HEK293 (cell line): ENCODE data around the gene TRAPPC2L.

Experiments used
- CTCF ChIA-PET: fragments of 350-600 bp; formaldehyde crosslinking; extraction: SDS; loops from one replicate; lab custom pipeline; 2021; ENCODE audit warnings: antibody characterized with exemption; lab: Yijun Ruan, JAX
- POLR2A ChIA-PET: fragments of 300-600 bp; formaldehyde crosslinking; extraction: SDS; loops from one replicate; lab custom pipeline; 2020; ENCODE audit warnings: antibody characterized with exemption, inconsistent platforms; lab: Yijun Ruan, JAX
- H3K27ac ChIP-seq: fragments of 200-500 bp; sonication (Bioruptor generic); 2 replicates; pipeline ENCODE4 v1.5.1; 2014; ENCODE audit warnings: low read depth, low read length, control low read depth, inconsistent platforms; ENCODE audit errors: extremely low read depth
- H3K36me3 ChIP-seq, 2 experiments: fragments of 200-500 bp in 1 of 2; sonication (Bioruptor generic) in 1 of 2; 1 replicate in 1 of 2; 2 replicates in 1 of 2; pipeline ENCODE4 v1.5.1; 2014 to 2017; ENCODE audit warnings: inconsistent platforms in 2 of 2, low read length in 2 of 2; ENCODE audit not compliant: control insufficient read depth in 2 of 2, insufficient read depth in 1 of 2
- H3K4me1 ChIP-seq: fragments of 200-500 bp; sonication (Bioruptor generic); 2 replicates; pipeline ENCODE4 v1.5.1; 2014; ENCODE audit warnings: mild to moderate bottlenecking, low read length, inconsistent platforms; ENCODE audit not compliant: control insufficient read depth, insufficient read depth
- H3K4me3 ChIP-seq: 2 replicates; pipeline ENCODE4 v1.5.1; 2011; ENCODE audit warnings: low read depth, mild to moderate bottlenecking, control low read depth, low read length, moderate library complexity
- H3K9me3 ChIP-seq: fragments of 200-500 bp; sonication (Bioruptor generic); 2 replicates; pipeline ENCODE4 v1.5.1; 2014; ENCODE audit warnings: low read depth, low read length, inconsistent platforms; ENCODE audit not compliant: control insufficient read depth, insufficient read depth
- HOXD13 ChIP-seq: sonication (generic); formaldehyde crosslinking; IDR thresholded peaks from 2 replicates; pipeline ENCODE4 v1.8.0; 2022; ENCODE audit warnings: missing genetic modification reagents, borderline replicate concordance
- KLF16 ChIP-seq: fragments of 450-650 bp; formaldehyde crosslinking; IDR thresholded peaks from 2 replicates; pipeline ENCODE4 v1.5.1; 2017; ENCODE audit warnings: missing biosample characterization, missing genetic modification characterization
- RBAK ChIP-seq: fragments of 450-650 bp; formaldehyde crosslinking; IDR thresholded peaks from 2 replicates; pipeline ENCODE4 v1.5.1; 2016; ENCODE audit warnings: missing biosample characterization, missing genetic modification characterization
- SP2 ChIP-seq: fragments of 450-650 bp; formaldehyde crosslinking; IDR thresholded peaks from 2 replicates; pipeline ENCODE4 v1.5.1; 2016; ENCODE audit warnings: missing biosample characterization, missing genetic modification characterization
- TSHZ1 ChIP-seq: fragments of 450-650 bp; formaldehyde crosslinking; IDR thresholded peaks from 2 replicates; pipeline ENCODE4 v1.5.1; 2016; ENCODE audit warnings: missing biosample characterization, missing genetic modification characterization, borderline replicate concordance
- ZFHX2 ChIP-seq: fragments of 450-650 bp; formaldehyde crosslinking; conservative IDR thresholded peaks from 2 replicates; pipeline ENCODE4 v1.5.1; 2016; ENCODE audit warnings: missing biosample characterization, missing genetic modification characterization
- ZNF121 ChIP-seq: fragments of 450-650 bp; formaldehyde crosslinking; IDR thresholded peaks from 2 replicates; pipeline ENCODE4 v1.5.1; 2016; ENCODE audit warnings: missing biosample characterization, missing genetic modification characterization
- ZNF133 ChIP-seq: fragments of 450-650 bp; formaldehyde crosslinking; IDR thresholded peaks from 2 replicates; pipeline ENCODE4 v1.5.1; 2016; ENCODE audit warnings: missing biosample characterization, missing genetic modification characterization
- ZNF174 ChIP-seq: fragments of 450-650 bp; formaldehyde crosslinking; IDR thresholded peaks from 2 replicates; pipeline ENCODE4 v1.5.0; 2017; ENCODE audit warnings: missing biosample characterization, mild to moderate bottlenecking, missing genetic modification characterization
- ZNF211 ChIP-seq: fragments of 450-650 bp; formaldehyde crosslinking; IDR thresholded peaks from 2 replicates; pipeline ENCODE4 v1.5.1; 2016; ENCODE audit warnings: low read depth, missing biosample characterization, missing genetic modification characterization
- ZNF292 ChIP-seq: fragments of 450-650 bp; formaldehyde crosslinking; IDR thresholded peaks from 2 replicates; pipeline ENCODE4 v1.5.1; 2016; ENCODE audit warnings: low read depth, missing biosample characterization, missing genetic modification characterization, borderline replicate concordance
- ZNF529 ChIP-seq: fragments of 450-650 bp; formaldehyde crosslinking; IDR thresholded peaks from 2 replicates; pipeline ENCODE4 v1.5.1; 2017; ENCODE audit warnings: missing genetic modification characterization, missing biosample characterization; ENCODE audit not compliant: insufficient replicate concordance
- ZNF621 ChIP-seq: fragments of 450-650 bp; formaldehyde crosslinking; IDR thresholded peaks from 2 replicates; pipeline ENCODE4 v1.5.1; 2017; ENCODE audit warnings: missing biosample characterization, missing genetic modification characterization
- ZNF670 ChIP-seq: fragments of 450-650 bp; formaldehyde crosslinking; IDR thresholded peaks from 2 replicates; pipeline ENCODE4 v1.5.1; 2016; ENCODE audit warnings: missing biosample characterization, missing genetic modification characterization, low read depth
- ZNF76 ChIP-seq: fragments of 450-650 bp; formaldehyde crosslinking; IDR thresholded peaks from 2 replicates; pipeline ENCODE4; 2016; ENCODE audit warnings: low read depth, missing biosample characterization, missing genetic modification characterization, borderline replicate concordance
- ZNF791 ChIP-seq: fragments of 450-650 bp; formaldehyde crosslinking; IDR thresholded peaks from 2 replicates; pipeline ENCODE4 v1.5.1; 2016; ENCODE audit warnings: missing biosample characterization, missing genetic modification characterization
- ZSCAN16 ChIP-seq: fragments of 450-650 bp; formaldehyde crosslinking; IDR thresholded peaks from 2 replicates; pipeline ENCODE4 v1.5.1; 2016; ENCODE audit warnings: missing biosample characterization, missing genetic modification characterization
- TF ChIP-seq, protein P1 (sequence below): fragments of 450-650 bp; formaldehyde crosslinking; IDR thresholded peaks from 2 replicates; pipeline ENCODE4 v1.5.1; 2016; ENCODE audit warnings: missing biosample characterization, missing genetic modification characterization

Gene TRAPPC2L

DNA sequence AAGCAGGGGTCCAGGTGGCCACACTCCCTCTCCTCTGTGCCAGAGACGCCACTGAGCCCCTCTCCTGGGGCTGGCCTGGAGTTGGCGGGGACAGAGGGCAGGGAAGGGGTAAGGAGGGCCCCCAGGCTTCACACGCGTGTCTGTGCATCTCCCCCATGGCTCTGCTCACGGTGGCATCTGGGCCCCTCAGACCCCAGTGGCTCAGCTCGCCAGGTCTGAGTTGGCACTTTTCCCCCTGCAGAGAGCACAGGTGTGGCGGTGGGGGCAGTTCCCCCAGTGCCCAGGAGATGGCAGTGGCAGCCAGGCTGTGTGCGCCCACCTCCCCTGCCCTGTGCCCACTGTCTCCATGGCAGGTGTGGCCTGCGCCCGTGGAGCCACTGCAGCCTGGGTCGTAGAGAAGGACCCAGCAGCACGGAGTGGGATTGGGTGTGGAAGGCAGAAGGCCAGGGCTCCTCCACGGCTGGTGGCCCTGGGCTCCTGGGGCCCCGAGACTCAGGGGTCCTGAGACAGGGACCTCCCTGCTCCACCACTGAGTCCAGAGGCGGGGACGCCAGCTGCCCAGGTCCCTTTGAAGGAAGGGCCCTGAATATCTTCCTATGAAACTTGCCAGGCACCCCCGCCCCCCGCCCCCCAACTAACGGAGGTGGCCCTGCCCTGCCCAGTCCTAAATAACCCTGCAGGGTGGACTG, 40.9 kb upstream of the TRAPPC2L start (continued):
- no peak for TF ChIP-seq ZNF791 (tag by site-specific recombination)
- 0 out of 2 replicates have a peak, but pooled peaks have one; percentile 34 for TF ChIP-seq ZFHX2
- no peak for TF ChIP-seq KLF16 (tag by site-specific recombination)
- TF ChIP-seq HOXD13 (CRISPR knock-in tag) = no peak

DNA sequence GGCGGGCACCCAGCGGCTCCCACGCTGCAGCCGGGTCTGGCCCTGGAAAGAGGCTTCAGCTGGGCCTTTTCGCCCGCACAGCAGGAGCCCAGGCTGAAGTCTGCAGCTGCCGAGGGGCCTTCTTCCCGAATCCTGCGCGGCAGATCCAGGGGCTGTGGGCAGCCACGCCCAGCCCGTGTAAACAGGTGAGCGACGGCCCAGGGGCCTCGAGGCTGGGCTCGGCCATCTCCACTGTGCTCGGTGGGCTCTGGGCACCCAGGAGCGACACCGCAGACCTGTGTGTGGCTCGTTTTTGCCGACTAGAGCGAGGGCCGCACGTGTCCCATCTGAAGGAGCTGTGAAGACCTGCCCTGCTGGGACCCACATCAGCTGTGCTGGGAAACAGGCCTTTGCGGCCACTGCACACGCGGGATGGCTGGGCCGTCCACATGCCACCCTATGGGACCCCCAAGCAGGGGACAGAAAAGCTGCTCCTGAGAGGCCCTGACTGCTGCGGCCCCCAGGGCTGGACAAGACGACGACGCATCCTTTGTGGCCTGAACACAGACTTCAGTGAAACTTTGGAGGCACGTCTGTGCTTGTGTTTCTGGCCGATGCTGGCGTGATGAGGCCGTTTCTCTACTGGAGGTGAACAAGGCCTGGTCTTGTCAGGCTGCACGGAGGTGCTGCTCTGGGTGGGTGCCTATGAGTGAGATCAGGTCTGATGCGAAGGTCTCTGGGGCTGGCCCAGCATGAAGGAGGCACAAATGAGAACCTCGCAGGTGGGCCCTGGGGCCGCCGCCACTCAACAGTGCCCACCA, 40.0 kb upstream of the TRAPPC2L start:
- H3K36me3 ChIP-seq = no peaks in the 10 kb centered on the region
- H3K4me3 ChIP-seq = no peak overlapping the region
- no peaks in the 10 kb centered on the region for H3K9me3 ChIP-seq
- TF ChIP-seq ZNF211 (tag by site-specific recombination) (no peak), ZNF292 (tag by site-specific recombination) (no peak), ZNF670 (tag by site-specific recombination) (no peak), ZNF133 (tag by site-specific recombination) (no peak), ZNF529 (no peak), ZNF76 (tag by site-specific recombination) (no peak), TSHZ1 (tag by site-specific recombination) (no peak), RBAK (tag by site-specific recombination) (no peak), ZNF621 (tag by site-specific recombination) (no peak), ZSCAN16 (no peak), ZNF121 (tag by site-specific recombination) (no peak), SP2 (tag by site-specific recombination) (no peak), ZNF174 (tag by site-specific recombination) (no peak)
- TF ChIP-seq, protein P1, sequence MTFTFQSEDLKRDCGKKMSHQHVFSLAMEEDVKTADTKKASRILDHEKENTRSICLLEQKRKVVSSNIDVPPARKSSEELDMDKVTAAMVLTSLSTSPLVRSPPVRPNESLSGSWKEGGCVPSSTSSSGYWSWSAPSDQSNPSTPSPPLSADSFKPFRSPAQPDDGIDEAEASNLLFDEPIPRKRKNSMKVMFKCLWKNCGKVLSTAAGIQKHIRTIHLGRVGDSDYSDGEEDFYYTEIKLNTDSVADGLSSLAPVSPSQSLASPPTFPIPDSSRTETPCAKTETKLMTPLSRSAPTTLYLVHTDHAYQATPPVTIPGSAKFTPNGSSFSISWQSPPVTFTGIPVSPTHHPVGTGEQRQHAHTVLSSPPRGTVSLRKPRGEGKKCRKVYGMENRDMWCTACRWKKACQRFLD (tag by site-specific recombination) = no peak
- ChIA-PET CTCF (interaction anchor here (1.0 to 5.1 kb wide), 3 partner anchors 41 to 399 kb away, joined by 3 to 19 read pairs (median 3); no protein-coding TSS in a partner anchor), POLR2A (no interaction called here)
- no peak overlapping the region for H3K27ac ChIP-seq
- peaks cover 3% of the 10 kb centered on the region; the same call in 1 of the 2 replicates for H3K4me1 ChIP-seq
